ENCODE data around the gene ACADL.
A peak's percentile ranks its signal among the peaks of the same experiment; 100 is the strongest.
"Not testable (repeated sequence)": the region's sequence is repeated elsewhere in the genome, so short reads cannot be mapped to it uniquely, and the experiment has no call there.

Gene ACADL

GRCh38 chr2:210199854-210200253 is 25.4 kb downstream of the ACADL start:
- no peak for DNase-seq (ENCODE audit: low read depth)

- no peak for DNase-seq (ENCODE audit: low read depth)
Observed at GRCh38 chr2:210199186-210199765, 26.0 kb downstream of the ACADL start.

GRCh38 chr2:210198326-210198725 is 26.9 kb downstream of the ACADL start:
- DNase-seq (ENCODE audit: low read depth) = no peak

DNA sequence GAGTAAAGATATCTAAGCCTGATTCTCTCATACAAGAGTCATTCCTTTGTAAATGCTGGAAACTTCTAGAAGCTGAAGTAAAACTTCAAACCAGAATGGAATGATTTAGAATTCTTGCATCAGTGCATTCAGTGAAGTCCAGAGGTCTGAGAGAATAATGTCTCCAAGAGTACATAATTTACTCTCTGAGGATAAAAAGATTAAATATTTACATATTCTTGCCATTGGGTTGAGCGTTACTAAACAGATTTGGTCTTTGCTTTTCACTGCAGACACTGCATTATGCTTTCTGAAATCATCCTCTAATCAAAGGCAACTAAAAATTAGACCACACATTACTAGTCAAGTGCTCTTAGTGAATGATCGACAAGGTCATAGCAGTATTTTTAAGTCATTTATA is 27.5 kb downstream of the ACADL start:
- no peak for DNase-seq (ENCODE audit: low read depth)

GRCh38 chr2:210195101-210195852 is 30.0 kb downstream of the ACADL start:
- no peak for DNase-seq (ENCODE audit: low read depth)

DNA sequence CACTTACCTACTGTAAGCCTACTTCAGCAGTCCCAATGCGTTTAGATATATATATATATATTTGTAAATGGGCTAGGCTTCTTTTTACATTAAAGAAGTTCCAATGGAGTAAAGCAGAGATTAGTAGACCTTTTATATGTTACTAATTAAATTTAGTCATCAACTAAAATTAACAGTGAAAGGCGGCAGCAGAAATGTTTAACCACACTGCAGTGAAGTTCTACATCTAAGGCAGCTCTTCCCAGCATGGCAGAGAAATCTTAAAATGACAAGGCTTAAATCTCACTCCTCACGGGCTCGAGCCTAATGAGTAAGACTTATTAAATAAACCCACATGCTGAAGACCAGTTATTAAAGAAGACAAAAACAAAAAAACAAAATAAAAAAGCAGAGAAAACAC is 34.9 kb downstream of the ACADL start:
- no peak for DNase-seq (ENCODE audit: low read depth)

DNA sequence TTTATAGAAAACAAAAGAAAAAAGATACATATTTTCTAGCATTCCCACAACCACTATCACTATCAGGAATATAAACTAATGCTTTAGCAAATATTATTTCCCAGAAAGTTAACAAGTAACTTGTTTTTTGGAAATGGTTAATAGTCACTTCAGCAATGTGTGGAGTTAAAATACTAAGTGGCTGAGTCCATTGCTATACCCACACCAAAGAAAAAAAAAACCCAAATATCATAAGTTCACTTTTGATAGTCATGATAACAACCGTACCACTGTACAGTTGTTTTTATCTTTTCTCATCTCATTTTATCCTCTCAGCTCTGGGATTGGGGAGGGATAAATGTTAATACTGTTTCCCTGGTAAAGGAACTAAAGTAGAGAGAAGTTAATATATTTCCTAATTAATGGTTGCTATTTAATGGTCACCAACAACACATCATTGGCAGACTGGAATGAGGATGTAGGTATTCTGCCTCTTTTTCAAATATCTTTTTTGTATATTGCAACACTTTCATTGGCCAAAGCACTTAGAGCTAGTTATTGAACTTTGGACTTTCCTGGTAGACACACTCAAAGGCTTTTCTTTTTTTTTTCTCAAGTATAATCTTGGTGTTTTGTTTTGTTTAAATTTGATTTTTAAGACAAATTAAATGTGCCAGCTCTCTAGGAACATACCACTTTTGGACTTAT is 35.7 kb downstream of the ACADL start:
- DNase-seq (ENCODE audit: low read depth) = no peak

GRCh38 chr2:210188755-210189154 is 36.5 kb downstream of the ACADL start:
- DNase-seq (ENCODE audit: low read depth) = no peak

- no peak for DNase-seq (ENCODE audit: low read depth)
Observed at GRCh38 chr2:210188190-210188589, 37.1 kb downstream of the ACADL start.

GRCh38 chr2:210183936-210184335 is 41.3 kb downstream of the ACADL start:
- not testable (repeated sequence) for DNase-seq (ENCODE audit: low read depth)

DNA sequence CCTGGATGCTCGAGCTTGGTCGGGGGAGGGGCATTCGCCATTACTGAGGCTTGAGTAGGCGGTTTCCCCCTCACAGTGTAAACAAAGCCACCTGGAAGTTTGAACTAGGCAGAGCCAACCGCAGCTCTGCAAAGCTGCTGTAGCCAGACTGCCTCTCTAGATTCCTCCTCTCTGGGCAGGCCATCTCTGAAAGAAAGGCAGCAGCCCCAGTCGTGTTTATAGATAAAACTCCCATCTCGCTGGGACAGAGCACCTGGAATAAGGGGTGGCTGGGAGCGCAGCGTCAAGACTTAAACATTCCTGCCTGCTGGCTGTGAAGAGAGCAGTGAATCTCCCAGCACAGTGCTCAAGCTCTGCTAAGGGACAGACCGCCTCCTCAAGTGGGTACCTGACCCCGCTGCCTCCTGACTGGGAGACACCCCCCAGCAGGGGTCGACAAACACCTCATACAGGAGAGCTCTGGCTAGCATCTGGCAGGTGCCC is 43.6 kb downstream of the ACADL start:
- not testable (repeated sequence) for DNase-seq (ENCODE audit: low read depth)

DNA sequence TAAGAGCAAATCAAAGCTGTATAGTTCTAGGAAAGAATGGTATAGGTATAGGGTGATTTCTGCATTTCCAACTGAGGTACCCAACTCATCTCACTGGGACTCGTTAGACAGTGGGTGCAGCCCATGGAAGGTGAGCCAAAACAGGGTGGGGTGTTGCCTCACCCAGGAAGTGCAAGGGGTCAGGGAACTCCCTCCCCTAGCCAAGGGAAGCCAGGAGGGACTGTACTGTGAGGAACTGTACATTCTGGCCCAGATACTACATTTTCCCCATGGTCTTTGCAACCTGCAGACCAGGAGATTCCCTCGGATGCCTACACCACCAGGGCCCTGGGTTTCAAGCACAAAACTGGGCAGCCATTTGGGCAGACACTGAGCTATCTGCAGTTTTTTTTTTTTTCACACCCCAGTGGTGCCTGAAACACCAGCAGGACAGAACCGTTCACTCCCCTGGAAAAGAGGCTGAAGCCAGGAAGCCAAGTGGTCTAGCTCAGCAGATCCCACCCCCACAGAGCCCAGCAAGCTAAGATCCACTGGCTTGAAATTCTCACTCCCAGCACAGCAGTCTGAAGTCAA is 44.1 kb downstream of the ACADL start:
- not testable (repeated sequence) for DNase-seq (ENCODE audit: low read depth)

GRCh38 chr2:210180477-210180876 is 44.8 kb downstream of the ACADL start:
- DNase-seq (ENCODE audit: low read depth) = no peak

DNA sequence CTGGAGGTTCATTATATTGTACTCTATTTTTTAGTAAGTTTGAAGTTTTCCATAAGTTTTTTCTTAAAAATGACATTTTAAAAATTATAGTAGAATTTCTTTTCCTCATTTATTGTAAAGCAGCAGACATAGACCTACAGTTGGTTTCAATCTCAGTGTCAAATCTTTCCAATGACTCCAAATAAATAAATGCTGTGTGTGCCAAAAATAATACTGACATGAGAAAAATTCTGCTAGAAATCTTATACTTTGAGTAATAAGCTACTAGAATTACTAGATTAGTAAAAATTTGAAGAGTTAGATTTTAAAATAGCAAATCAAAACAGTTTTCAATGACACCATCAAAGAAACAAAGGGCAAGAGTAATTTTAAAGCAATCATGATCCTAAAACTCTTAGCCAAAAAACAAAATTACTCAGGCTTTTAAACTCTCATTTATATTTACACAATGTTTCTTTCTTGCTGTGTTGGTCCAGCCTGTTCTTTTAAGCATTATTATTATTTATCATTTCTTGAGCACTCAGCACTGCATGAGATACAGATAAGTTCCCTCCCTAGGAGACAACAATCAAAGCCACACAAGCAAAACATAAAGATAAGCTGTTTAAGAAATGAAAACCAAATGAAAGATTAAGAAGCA is 45.8 kb downstream of the ACADL start:
- no peak for DNase-seq (ENCODE audit: low read depth)

DNA sequence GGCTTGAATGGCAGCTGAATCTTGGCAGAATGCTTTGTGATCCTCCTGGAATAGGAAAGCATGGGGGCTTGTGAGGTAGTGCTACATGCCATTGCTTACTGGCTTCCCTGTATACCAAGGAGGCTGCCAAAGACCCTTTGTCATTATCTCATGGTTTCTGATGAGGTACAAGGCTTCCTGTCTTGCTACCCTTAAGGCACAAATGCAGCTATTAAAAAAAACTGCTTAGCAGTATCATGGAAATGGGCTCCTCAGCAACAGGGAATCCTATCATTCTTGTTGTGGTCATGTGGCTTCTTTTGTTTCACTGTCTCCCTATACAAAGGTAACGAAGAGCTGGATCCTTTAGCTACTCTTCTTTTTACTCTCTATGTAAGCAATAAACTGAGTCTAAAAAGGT is 47.5 kb downstream of the ACADL start:
- no peak for DNase-seq (ENCODE audit: low read depth)

- not testable (repeated sequence) for DNase-seq (ENCODE audit: low read depth)
Observed at GRCh38 chr2:210177115-210177514, 48.1 kb downstream of the ACADL start.

GRCh38 chr2:210174086-210174485 is 51.2 kb downstream of the ACADL start:
- no peak for DNase-seq (ENCODE audit: low read depth)

DNA sequence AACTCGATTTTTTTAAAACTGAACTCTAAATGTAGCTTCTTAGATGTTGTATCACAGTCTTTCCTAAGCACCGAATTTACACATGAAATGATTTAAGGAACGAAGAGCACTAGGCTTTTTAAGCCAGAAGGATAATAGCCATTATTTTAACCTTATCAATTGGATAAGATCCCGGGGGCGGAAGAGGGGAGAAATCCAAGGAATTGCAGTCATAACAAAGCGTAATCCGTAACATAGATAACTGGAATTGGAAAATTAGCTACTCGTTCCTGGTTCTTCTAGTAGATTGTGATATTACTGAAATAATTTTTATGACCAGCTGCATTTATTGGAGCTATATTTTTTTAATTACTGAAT is 53.0 kb downstream of the ACADL start:
- no peak for DNase-seq (ENCODE audit: low read depth)

- DNase-seq (ENCODE audit: low read depth) = peak; percentile 82
Observed at GRCh38 chr2:210171309-210172218, 53.7 kb downstream of the ACADL start, which contains the start of gene KANSL1L. TSS of gene KANSL1L (minus strand) at chr2:210171409. CDS start at chr2:210154582, 16,827 bp downstream.

DNA sequence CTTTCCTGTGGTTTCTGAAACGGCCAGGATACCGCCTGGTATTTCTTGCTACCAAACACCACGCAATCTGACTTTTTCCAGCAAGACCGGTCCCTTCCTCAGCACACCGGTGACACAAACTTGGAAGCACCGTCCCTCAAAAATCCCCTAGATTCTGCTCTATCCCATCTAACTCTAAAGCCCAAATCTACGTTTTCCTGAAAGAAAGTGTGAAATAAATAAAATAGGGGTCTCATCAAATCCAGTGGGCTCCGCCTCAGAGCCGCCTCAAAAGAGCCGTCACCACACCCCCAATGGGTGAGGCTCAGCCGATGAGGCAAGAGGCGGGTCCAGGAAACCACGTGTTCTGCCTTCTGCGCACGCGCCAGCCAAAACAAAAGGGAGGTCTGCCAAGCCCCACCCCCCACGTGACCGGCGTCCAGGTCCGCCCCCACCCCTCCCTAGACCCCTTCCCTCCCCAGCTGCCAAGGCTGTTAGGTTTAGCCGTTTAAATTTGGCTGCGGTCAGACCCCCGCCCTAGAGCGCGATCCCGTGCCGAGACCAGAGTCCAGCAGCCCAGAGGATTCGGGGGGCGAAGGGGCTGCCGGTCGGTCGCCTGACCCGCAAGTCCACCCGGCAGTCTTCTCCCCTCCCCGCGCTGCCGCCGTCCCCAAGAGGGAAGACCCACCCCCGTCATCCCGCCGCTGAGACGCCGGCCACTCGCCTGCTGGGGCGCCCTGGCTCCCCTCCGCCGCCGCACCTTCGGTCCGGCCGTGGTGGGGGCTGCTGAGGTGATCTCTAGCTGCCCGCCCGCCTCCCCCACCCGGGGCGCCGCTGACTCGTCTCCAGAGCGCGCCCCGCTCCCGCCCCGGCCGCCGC is 54.6 kb downstream of the ACADL start:
- peak; percentile 80 for DNase-seq (ENCODE audit: low read depth)

GRCh38 chr2:210170196-210170445 is 55.1 kb downstream of the ACADL start:
- no peak for DNase-seq (ENCODE audit: low read depth)
